SU-DHL-6 (cell line): Measurements from ENCODE around the gene SEM1.

Source experiments
- CTCF ChIP-seq: fragments of 200-600 bp; sonication (generic); IDR thresholded peaks from one replicate; pipeline ENCODE4 v1.5.1; 2017; ENCODE audit warnings: antibody characterized with exemption, mild to moderate bottlenecking, low read length, moderate library complexity; ENCODE audit not compliant: insufficient read depth, poor library complexity, severe bottlenecking
- EZH2phosphoT487 ChIP-seq: fragments of 200-600 bp; sonication (generic), shearing (Covaris generic); conservative IDR thresholded peaks from 2 replicates; pipeline ENCODE4 v1.6.1; 2018; ENCODE audit warnings: mild to moderate bottlenecking, antibody characterized with exemption, low read length, moderate library complexity, mixed read lengths

- TF ChIP-seq CTCF (no peak), EZH2phosphoT487 (no peak)
These were observed 20.2 kb upstream of the SEM1 start for GRCh38 chr7:96729820-96730219.
